CD4-positive, CD25-positive, alpha-beta regulatory T cell (primary cell): ENCODE results near the gene RSU1. TPM values are rescaled to one million over a fixed set of nuclear protein-coding genes. Genes with fewer than 3 reads are reported as not detected.

Experiments
- ATAC-seq, 2 donors: fragments of 150-1000 bp; cut with Tn5 transposase; one replicate each; pipeline ENCODE4 v1.10.0; 2021; ENCODE audit warnings: low read depth in 2 of 2, moderate number of reproducible peaks in 2 of 2, moderate library complexity in 1 of 2
- DNase-seq, 3 donors: peaks; one replicate each; pipeline versions ENCODE4 v3.0.0 to v3.0.0-alpha.2; 2012 to 2022; ENCODE audit warnings: mixed read lengths in 1 of 3
- H3K27ac ChIP-seq: one replicate; pipeline ENCODE4 v1.7.0; 2013; ENCODE audit warnings: mild to moderate bottlenecking, low read length; ENCODE audit not compliant: insufficient read depth, poor library complexity, severe bottlenecking
- H3K27me3 ChIP-seq: one replicate; pipeline ENCODE4 v1.7.0; 2013; ENCODE audit warnings: low read length; ENCODE audit not compliant: control insufficient read depth, insufficient read depth
- H3K36me3 ChIP-seq: one replicate; pipeline ENCODE4 v1.7.0; 2013; ENCODE audit warnings: mild to moderate bottlenecking, low read length, moderate library complexity; ENCODE audit not compliant: control insufficient read depth, insufficient read depth
- H3K4me1 ChIP-seq: 2 replicates; pipeline ENCODE4 v1.7.0; 2013; ENCODE audit warnings: mild to moderate bottlenecking, low read length; ENCODE audit not compliant: insufficient read depth, control insufficient read depth, poor library complexity, severe bottlenecking
- H3K4me3 ChIP-seq: one replicate; pipeline ENCODE4 v1.7.0; 2013; ENCODE audit warnings: low read depth, mild to moderate bottlenecking, low read length, moderate library complexity
- H3K9me3 ChIP-seq, 2 experiments: 1 replicate in 1 of 2; 2 replicates in 1 of 2; pipeline ENCODE4 v1.7.0; 2013; ENCODE audit warnings: low read length in 2 of 2, mild to moderate bottlenecking in 1 of 2, moderate library complexity in 1 of 2; ENCODE audit not compliant: control insufficient read depth in 2 of 2
- H3K27ac Mint-ChIP-seq, 3 donors: one replicate each; pipeline ENCODE4 v1.8.0; 2020 to 2022; ENCODE audit warnings: mild to moderate bottlenecking in 3 of 3, mixed read lengths in 3 of 3, moderate library complexity in 2 of 3
- H3K27me3 Mint-ChIP-seq: one replicate; pipeline ENCODE4 v1.8.0; 2022; ENCODE audit warnings: mild to moderate bottlenecking, mixed read lengths
- H3K36me3 Mint-ChIP-seq: one replicate; pipeline ENCODE4 v1.8.0; 2020; ENCODE audit warnings: mixed read lengths
- H3K4me1 Mint-ChIP-seq, 4 donors: one replicate each; pipeline ENCODE4 v1.8.0; 2020 to 2022; ENCODE audit warnings: mixed read lengths in 4 of 4, mild to moderate bottlenecking in 1 of 4
- H3K4me3 Mint-ChIP-seq, 4 donors: one replicate each; pipeline ENCODE4 v1.8.0; 2020 to 2022; ENCODE audit warnings: mild to moderate bottlenecking in 4 of 4, mixed read lengths in 4 of 4, moderate library complexity in 3 of 4
- H3K9me3 Mint-ChIP-seq, 7 donors: one replicate each; pipeline ENCODE4 v1.8.0; 2020 to 2022; ENCODE audit warnings: mixed read lengths in 7 of 7, mild to moderate bottlenecking in 3 of 7, moderate library complexity in 2 of 7
- polyA plus RNA-seq, 4 donors: library from polyadenylated mRNA; unstranded; fragments of 300-500 nt; fragmentation: Illumina TruSeq; gene quantifications; one replicate each; pipeline ENCODE4 v1.2.3, GENCODE V29; 2021
- total RNA-seq: library from RNA; stranded (reverse); gene quantifications from one replicate; pipeline ENCODE4 v1.2.3, GENCODE V29; 2022

Gene RSU1
- total RNA-seq (69.2 TPM), polyA plus RNA-seq (100 to 1,000 TPM; 117 to 165 (median 146) TPM)

DNA sequence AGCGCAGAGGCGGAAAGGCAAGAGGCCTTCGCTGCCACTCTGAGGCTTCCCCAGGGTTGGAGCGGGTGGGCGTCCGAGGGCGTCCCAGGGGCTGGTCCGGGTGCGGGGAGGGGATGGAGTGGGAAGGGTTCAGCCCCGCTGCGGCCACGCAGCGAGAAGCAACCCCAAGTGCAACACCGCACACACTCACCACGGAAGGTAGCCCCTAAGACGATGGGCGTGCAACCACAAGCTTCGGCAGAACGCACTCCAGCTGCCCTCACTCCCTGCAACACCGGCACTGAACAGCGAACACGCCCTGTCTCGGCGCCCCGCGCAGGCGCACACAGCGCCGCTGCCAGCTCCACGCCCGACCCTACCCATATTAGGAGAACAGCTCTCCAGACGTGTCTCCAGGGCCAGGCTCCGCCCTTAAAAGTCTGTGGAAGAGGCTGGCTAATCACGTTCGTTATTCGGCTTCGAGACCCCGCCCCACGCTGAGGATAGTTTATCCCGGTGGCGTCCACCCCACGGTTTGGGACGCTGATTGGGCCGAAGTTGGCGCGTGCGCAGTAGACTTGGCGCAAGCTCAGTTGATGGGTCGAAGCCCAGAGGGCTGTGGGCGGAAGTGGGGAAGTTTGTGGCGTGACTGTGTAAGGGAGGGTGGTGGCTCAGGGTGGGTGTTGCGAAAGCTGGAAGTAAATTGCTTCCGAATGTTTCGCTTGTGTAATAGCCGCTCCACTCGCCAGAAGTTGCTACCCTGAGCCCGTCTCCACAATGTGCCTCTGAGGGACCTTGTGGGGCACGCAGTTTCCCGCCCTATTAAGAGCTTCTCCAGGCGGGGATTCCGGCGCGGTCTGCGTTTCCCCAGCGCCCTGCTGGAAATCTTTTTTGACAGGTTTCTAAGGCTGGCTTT lies at the start of gene RSU1:
Gene RSU1 (minus strand): TSS at position 300 of the 895 bp plus-strand sequence. CDS start 343 bp downstream, outside the sequence.
- Histone ChIP-seq H3K27ac (peak within 1 kb of the TSS; percentile 83), H3K27me3 (peaks cover 4% of the 10 kb centered on the region), H3K9me3 (peaks cover 0 to 9% of the 10 kb centered on the region in 2 experiments), H3K36me3 (peaks cover 7% of the 10 kb centered on the region), H3K4me3 (peak within 1 kb of the TSS; percentile 91), H3K4me1 (peaks cover 34% of the 10 kb centered on the region)
- Mint-ChIP-seq H3K36me3 (peaks cover 23% of the 10 kb centered on the region), H3K9me3 (peaks cover 0 to 9% (median 5%) of the 10 kb centered on the region in 7 donors), H3K4me1 (peaks cover 10 to 48% (median 31%) of the 10 kb centered on the region in 4 donors), H3K27me3 (no peaks in the 10 kb centered on the region), H3K27ac (peak within 1 kb of the TSS; percentile 95 to 97 (median 97)), H3K4me3 (peak within 1 kb of the TSS; percentile 86 to 96 (median 94))
- DNase-seq (peak; percentile 100), ATAC-seq (peak; percentile 98 to 99)

DNA sequence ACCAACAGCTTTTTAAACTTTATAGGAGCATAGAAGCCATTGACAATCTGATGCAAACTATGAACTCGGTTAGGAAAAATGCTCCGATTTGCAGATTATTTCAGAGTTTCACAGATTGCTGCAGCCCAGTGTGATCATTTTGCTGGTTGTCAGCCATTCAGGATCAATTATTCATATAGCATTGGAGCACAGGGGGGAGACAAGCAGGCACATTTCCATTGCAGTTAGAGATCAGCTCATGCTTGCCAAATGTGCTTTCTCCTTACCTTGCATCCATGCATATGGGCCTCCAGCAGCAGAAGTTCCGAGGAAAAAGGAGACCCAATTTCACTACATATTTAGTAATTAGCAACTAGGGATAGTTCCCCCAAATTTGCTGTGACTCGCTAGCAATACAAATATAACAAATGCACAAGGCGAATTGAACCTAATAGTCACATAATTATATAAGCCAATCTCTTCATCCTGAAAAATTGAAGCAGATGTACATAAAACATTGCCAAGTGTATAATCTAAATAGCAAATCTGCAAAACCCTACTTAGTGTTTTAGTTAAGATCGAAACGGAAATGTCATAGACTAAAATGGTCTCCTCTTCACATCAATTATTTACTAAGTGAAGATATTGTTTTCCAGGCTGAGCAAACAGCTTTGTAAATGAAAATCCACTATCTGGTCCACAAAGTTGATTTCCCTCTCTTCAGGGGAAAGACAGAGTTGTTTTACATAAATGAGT lies 49.5 kb upstream of the RSU1 start:
- H3K27ac ChIP-seq = no peak overlapping the region
- no peak overlapping the region for H3K27ac Mint-ChIP-seq
- H3K9me3 ChIP-seq = no peaks in the 10 kb centered on the region
- H3K4me1 ChIP-seq = no peaks in the 10 kb centered on the region
- no peak overlapping the region for H3K4me3 Mint-ChIP-seq
- no peaks in the 10 kb centered on the region for H3K9me3 Mint-ChIP-seq
- no peak overlapping the region for H3K4me3 ChIP-seq
- peaks cover 0 to 2% (median 0%) of the 10 kb centered on the region in 4 donors for H3K4me1 Mint-ChIP-seq
- H3K27me3 Mint-ChIP-seq = peaks cover 6% of the 10 kb centered on the region
- ATAC-seq (no peak), DNase-seq (no peak)
- H3K36me3 Mint-ChIP-seq = peaks cover 10% of the 10 kb centered on the region
- H3K27me3 ChIP-seq = no peaks in the 10 kb centered on the region
- no peaks in the 10 kb centered on the region for H3K36me3 ChIP-seq

DNA sequence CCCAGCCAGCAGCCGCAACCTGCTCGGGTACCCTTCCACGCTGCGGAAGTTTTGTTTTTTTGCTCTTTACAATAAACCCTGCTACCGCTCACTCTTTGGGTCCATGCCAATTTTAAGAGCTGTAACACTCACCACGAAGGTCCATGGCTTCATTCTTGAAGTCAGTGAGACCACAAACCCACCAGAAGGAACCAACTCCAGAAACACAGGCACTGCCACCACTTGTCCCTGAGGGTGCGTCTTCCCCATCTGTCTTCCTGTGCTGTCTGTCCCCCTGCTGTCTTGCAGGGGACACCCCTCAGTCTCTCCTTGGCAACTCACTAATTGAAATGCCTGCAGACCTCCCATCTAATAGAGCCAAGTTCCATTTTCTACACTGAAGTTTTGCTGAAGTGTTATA lies 48.5 kb upstream of the RSU1 start:
- ATAC-seq (no peak), DNase-seq (no peak)
- H3K36me3 Mint-ChIP-seq = peaks cover 9% of the 10 kb centered on the region
- H3K27me3 ChIP-seq = no peaks in the 10 kb centered on the region
- H3K27ac ChIP-seq = no peak overlapping the region
- no peak overlapping the region for H3K27ac Mint-ChIP-seq
- no peaks in the 10 kb centered on the region for H3K4me1 ChIP-seq
- peaks cover 6% of the 10 kb centered on the region for H3K27me3 Mint-ChIP-seq
- H3K36me3 ChIP-seq = no peaks in the 10 kb centered on the region
- peaks cover 0 to 2% (median 0%) of the 10 kb centered on the region in 4 donors for H3K4me1 Mint-ChIP-seq
- no peak overlapping the region for H3K4me3 ChIP-seq
- peaks cover 0 to 2% (median 0%) of the 10 kb centered on the region in 7 donors for H3K9me3 Mint-ChIP-seq
- no peak overlapping the region for H3K4me3 Mint-ChIP-seq
- no peaks in the 10 kb centered on the region for H3K9me3 ChIP-seq

DNA sequence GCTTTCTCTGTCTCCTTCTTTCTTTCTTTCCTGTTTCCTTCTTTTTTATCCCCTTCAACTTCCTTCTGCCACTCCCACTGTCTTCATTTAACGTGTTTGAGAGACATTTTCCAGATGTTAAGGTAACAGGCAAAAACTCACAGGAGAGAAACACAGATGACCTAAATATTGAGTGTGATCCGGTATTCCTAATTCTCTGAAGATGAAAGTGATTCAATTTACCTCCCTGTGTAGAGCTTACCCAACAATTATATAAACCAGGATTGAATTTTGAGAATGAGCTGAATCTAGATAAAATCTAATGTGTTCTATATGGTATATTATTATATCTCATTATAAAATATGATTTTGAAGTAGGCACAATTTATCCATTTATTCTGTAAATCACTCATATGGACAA lies 46.5 kb upstream of the RSU1 start:
- Mint-ChIP-seq H3K27ac (no peak overlapping the region), H3K4me3 (no peak overlapping the region), H3K27me3 (peaks cover 6% of the 10 kb centered on the region), H3K4me1 (no peaks in the 10 kb centered on the region), H3K36me3 (peaks cover 10% of the 10 kb centered on the region), H3K9me3 (peaks cover 0 to 5% (median 0%) of the 10 kb centered on the region in 7 donors)
- Histone ChIP-seq H3K4me1 (no peaks in the 10 kb centered on the region), H3K4me3 (no peak overlapping the region), H3K9me3 (no peaks in the 10 kb centered on the region), H3K27ac (no peak overlapping the region), H3K27me3 (no peaks in the 10 kb centered on the region), H3K36me3 (no peaks in the 10 kb centered on the region)
- DNase-seq (no peak), ATAC-seq (no peak)

DNA sequence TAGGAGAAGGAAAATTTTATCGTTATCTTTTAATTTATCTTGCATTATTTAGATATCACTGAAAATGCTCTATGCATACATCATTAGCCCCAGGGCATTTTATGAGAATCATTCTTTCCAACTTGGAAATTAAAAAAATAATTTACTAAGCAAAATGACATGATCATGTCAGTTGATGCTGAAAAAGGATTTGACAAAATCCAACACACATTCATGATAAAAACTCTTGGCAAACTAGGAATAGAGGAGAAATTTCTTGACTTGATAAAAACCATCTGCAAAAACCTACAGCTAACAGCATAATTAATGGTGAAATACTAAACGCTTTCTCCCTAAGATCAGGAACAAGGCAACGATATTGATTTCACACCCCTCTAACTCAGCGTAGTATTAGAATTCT lies 40.2 kb upstream of the RSU1 start:
- DNase-seq (no peak), ATAC-seq (no peak)
- Histone ChIP-seq H3K27me3 (no peaks in the 10 kb centered on the region), H3K4me1 (no peaks in the 10 kb centered on the region), H3K9me3 (no peaks in the 10 kb centered on the region), H3K27ac (no peak overlapping the region), H3K4me3 (no peak overlapping the region), H3K36me3 (no peaks in the 10 kb centered on the region)
- Mint-ChIP-seq H3K27ac (no peak overlapping the region), H3K4me3 (no peak overlapping the region), H3K36me3 (peaks cover 4% of the 10 kb centered on the region), H3K9me3 (peaks cover 0 to 5% (median 0%) of the 10 kb centered on the region in 7 donors), H3K27me3 (no peaks in the 10 kb centered on the region), H3K4me1 (peaks cover 0 to 3% (median 0%) of the 10 kb centered on the region in 4 donors)

DNA sequence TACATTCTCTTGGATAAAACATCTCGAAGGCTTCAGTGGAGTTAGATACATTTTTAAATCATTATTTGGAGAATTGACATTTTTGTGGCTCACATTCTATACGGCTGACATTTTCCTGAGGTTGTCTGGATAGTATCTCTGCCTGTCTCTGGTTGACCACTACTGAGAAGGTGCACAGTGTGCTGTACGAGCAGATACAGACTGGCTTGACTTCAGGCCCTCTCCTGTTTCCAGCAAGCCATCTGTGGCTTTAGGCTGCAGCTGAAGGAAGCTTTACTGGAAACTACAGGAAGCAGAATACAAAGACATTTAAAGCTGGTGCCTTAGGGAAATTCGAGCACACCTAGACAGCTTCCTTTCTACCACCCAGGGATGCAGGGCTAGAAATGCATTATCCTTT lies 39.3 kb upstream of the RSU1 start:
- ATAC-seq = no peak

DNA sequence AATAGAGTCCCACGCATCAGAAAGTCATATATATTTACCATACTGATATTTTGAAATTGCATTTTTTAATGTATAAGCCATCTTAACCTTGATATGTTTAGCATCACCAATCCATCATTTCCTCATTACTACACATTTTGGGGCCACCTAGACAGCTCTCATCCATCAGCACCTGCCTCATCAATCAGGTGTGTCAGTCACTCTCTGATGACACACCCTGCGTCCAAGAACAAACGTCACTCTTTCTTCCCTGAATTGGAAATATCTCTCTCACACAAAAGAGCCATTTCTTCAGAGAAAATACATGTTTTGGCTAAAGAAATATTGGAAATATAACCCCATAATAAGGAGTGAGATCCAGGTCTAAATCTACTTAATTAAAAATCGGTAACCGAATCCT lies 38.9 kb upstream of the RSU1 start:
- peaks cover 0 to 3% (median 0%) of the 10 kb centered on the region in 4 donors for H3K4me1 Mint-ChIP-seq
- DNase-seq (no peak), ATAC-seq (no peak)
- H3K4me3 Mint-ChIP-seq = no peak overlapping the region
- no peak overlapping the region for H3K4me3 ChIP-seq
- H3K36me3 Mint-ChIP-seq = peaks cover 4% of the 10 kb centered on the region
- peaks cover 0 to 5% (median 0%) of the 10 kb centered on the region in 7 donors for H3K9me3 Mint-ChIP-seq
- no peak overlapping the region for H3K27ac ChIP-seq
- H3K4me1 ChIP-seq = no peaks in the 10 kb centered on the region
- H3K9me3 ChIP-seq = no peaks in the 10 kb centered on the region
- H3K36me3 ChIP-seq = no peaks in the 10 kb centered on the region
- no peaks in the 10 kb centered on the region for H3K27me3 Mint-ChIP-seq
- H3K27me3 ChIP-seq = no peaks in the 10 kb centered on the region
- no peak overlapping the region for H3K27ac Mint-ChIP-seq

More for the DNA sequence above, 39.3 kb upstream of the RSU1 start:
- no peak overlapping the region for H3K4me3 ChIP-seq
- no peaks in the 10 kb centered on the region for H3K4me1 ChIP-seq
- H3K27me3 ChIP-seq = no peaks in the 10 kb centered on the region
- peaks cover 4% of the 10 kb centered on the region for H3K36me3 Mint-ChIP-seq
- no peak for DNase-seq
- no peak overlapping the region for H3K4me3 Mint-ChIP-seq
- no peaks in the 10 kb centered on the region for H3K9me3 ChIP-seq
- H3K27me3 Mint-ChIP-seq = no peaks in the 10 kb centered on the region
- no peaks in the 10 kb centered on the region for H3K36me3 ChIP-seq
- H3K9me3 Mint-ChIP-seq = peaks cover 0 to 5% (median 0%) of the 10 kb centered on the region in 7 donors
- H3K27ac ChIP-seq = no peak overlapping the region
- no peak overlapping the region for H3K27ac Mint-ChIP-seq
- peaks cover 0 to 3% (median 0%) of the 10 kb centered on the region in 4 donors for H3K4me1 Mint-ChIP-seq
